ENCODE measurements around the gene AKR1E2.
A peak's percentile ranks its signal among the peaks of the same experiment; 100 is the strongest.
"Not testable (repeated sequence)": the region's sequence is repeated elsewhere in the genome, so short reads cannot be mapped to it uniquely, and the experiment has no call there.

Gene AKR1E2

DNA sequence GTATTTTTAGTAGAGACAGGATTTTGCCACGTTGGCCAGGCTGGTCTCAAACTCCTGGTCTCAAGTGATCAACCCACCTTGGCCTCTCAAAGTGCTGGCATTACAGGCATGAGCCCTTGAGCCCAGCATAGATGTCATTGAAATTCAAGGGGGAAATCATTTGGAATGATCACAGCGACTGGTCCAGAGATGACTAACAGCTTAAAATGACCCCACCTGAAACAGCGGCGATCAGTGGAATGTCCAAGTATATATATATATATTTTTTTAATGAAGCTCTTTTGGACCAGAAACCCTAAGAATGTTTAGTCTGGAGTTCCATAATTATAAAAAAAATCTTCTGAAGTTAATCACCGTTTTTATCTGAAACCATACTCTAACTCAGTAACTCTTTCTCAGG is 12.5 kb upstream of the AKR1E2 start:
- TF ChIP-seq, protein P1, sequence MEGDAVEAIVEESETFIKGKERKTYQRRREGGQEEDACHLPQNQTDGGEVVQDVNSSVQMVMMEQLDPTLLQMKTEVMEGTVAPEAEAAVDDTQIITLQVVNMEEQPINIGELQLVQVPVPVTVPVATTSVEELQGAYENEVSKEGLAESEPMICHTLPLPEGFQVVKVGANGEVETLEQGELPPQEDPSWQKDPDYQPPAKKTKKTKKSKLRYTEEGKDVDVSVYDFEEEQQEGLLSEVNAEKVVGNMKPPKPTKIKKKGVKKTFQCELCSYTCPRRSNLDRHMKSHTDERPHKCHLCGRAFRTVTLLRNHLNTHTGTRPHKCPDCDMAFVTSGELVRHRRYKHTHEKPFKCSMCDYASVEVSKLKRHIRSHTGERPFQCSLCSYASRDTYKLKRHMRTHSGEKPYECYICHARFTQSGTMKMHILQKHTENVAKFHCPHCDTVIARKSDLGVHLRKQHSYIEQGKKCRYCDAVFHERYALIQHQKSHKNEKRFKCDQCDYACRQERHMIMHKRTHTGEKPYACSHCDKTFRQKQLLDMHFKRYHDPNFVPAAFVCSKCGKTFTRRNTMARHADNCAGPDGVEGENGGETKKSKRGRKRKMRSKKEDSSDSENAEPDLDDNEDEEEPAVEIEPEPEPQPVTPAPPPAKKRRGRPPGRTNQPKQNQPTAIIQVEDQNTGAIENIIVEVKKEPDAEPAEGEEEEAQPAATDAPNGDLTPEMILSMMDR (IDR thresholded peaks at IDR 0.05; ENCODE audit: low read length) = no peak
- no peak for TF ChIP-seq EZH2 (IDR thresholded peaks at IDR 0.05; ENCODE audit: borderline replicate concordance, low read length)
- Histone ChIP-seq H3K79me2 (ENCODE audit: insufficient read depth, low read length) (no peaks in the 10 kb centered on the region), H3K4me3 (ENCODE audit: low read depth, low read length, poor library complexity, severe bottlenecking) (no peak overlapping the region), H3K4me2 (ENCODE audit: low read length) (no peak overlapping the region), H3K36me3 (ENCODE audit: insufficient read depth, low read length) (no peaks in the 10 kb centered on the region), H3K9ac (ENCODE audit: low read length) (no peak overlapping the region), H3K27me3 (ENCODE audit: insufficient read depth, low read length) (no peaks in the 10 kb centered on the region), H3K9me3 (ENCODE audit: low read length) (no peaks in the 10 kb centered on the region), H2AFZ (ENCODE audit: low read length) (no peak overlapping the region), H3F3A (ENCODE audit: insufficient read depth, low read length) (no peaks in the 10 kb centered on the region), H3K4me1 (ENCODE audit: insufficient read depth, low read length, severe bottlenecking) (no peaks in the 10 kb centered on the region), H4K20me1 (ENCODE audit: insufficient read depth, low read length) (no peaks in the 10 kb centered on the region), H3K9me2 (ENCODE audit: low read depth, low read length) (no peaks in the 10 kb centered on the region), H3K27ac (ENCODE audit: low read depth, low read length, poor library complexity, severe bottlenecking) (no peak overlapping the region)

DNA sequence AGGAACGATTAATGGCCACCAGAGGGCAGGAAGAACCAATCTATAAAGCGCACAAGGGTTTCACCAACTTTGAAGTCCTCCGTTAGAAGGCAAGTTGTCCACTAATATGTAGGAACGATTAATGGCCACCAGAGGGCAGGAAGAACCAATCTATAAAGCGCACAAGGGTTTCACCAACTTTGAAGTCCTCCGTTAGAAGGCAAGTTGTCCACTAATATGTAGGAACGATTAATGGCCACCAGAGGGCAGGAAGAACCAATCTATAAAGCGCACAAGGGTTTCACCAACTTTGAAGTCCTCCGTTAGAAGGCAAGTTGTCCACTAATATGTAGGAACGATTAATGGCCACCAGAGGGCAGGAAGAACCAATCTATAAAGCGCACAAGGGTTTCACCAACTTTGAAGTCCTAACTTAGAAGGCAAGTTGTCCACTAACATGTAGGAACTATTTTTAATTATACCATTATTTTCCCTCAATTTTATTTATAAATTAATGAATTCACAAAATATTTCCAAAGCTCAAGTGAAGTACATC is 10.3 kb upstream of the AKR1E2 start:
- H3K27me3 ChIP-seq (ENCODE audit: insufficient read depth, low read length); H3F3A ChIP-seq (ENCODE audit: insufficient read depth, low read length); H3K27ac ChIP-seq (ENCODE audit: low read depth, low read length, poor library complexity, severe bottlenecking); H3K4me3 ChIP-seq (ENCODE audit: low read depth, low read length, poor library complexity, severe bottlenecking); H3K36me3 ChIP-seq (ENCODE audit: insufficient read depth, low read length); H3K79me2 ChIP-seq (ENCODE audit: insufficient read depth, low read length); H3K9me2 ChIP-seq (ENCODE audit: low read depth, low read length); H3K4me2 ChIP-seq (ENCODE audit: low read length); H3K4me1 ChIP-seq (ENCODE audit: insufficient read depth, low read length, severe bottlenecking); H3K9me3 ChIP-seq (ENCODE audit: low read length); H4K20me1 ChIP-seq (ENCODE audit: insufficient read depth, low read length); H2AFZ ChIP-seq (ENCODE audit: low read length); H3K9ac ChIP-seq (ENCODE audit: low read length): not testable (repeated sequence)
- TF ChIP-seq, protein P1 (IDR thresholded peaks at IDR 0.05; ENCODE audit: low read length) = peak; percentile 81

DNA sequence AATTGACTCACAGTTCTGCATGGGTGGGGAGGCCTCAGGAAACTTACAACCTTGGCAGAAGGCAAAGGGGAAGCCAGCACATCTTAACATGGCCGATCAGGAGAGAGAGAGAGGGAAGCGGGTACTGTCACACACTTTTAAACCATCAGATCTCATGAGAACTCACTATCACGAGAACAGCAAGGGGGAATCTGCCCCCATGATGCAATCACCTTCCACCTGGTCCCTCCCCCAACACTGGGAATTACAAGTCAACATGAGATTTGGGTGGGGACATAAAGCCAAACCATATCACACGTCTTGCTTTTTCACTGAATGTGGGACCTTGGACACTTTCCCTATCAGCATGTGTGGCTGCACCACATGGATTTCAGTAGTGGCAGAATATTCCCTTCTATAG is 9.0 kb upstream of the AKR1E2 start:
- Histone ChIP-seq H3K9me2 (ENCODE audit: low read depth, low read length) (no peaks in the 10 kb centered on the region), H3K9ac (ENCODE audit: low read length) (no peak overlapping the region), H3K79me2 (ENCODE audit: insufficient read depth, low read length) (no peaks in the 10 kb centered on the region), H3K27me3 (ENCODE audit: insufficient read depth, low read length) (no peaks in the 10 kb centered on the region), H4K20me1 (ENCODE audit: insufficient read depth, low read length) (no peaks in the 10 kb centered on the region), H3F3A (ENCODE audit: insufficient read depth, low read length) (no peaks in the 10 kb centered on the region), H3K4me3 (ENCODE audit: low read depth, low read length, poor library complexity, severe bottlenecking) (no peak overlapping the region), H3K27ac (ENCODE audit: low read depth, low read length, poor library complexity, severe bottlenecking) (no peak overlapping the region), H3K4me2 (ENCODE audit: low read length) (no peak overlapping the region), H3K9me3 (ENCODE audit: low read length) (no peaks in the 10 kb centered on the region), H2AFZ (ENCODE audit: low read length) (no peak overlapping the region), H3K4me1 (ENCODE audit: insufficient read depth, low read length, severe bottlenecking) (no peaks in the 10 kb centered on the region), H3K36me3 (ENCODE audit: insufficient read depth, low read length) (no peaks in the 10 kb centered on the region)
- no peak for TF ChIP-seq EZH2 (IDR thresholded peaks at IDR 0.05; ENCODE audit: borderline replicate concordance, low read length)
- TF ChIP-seq, protein P1 (IDR thresholded peaks at IDR 0.05; ENCODE audit: low read length) = no peak

Data from OCI-LY1 (cell line).